Measurements from ENCODE around the gene ATP2A3.

DNA sequence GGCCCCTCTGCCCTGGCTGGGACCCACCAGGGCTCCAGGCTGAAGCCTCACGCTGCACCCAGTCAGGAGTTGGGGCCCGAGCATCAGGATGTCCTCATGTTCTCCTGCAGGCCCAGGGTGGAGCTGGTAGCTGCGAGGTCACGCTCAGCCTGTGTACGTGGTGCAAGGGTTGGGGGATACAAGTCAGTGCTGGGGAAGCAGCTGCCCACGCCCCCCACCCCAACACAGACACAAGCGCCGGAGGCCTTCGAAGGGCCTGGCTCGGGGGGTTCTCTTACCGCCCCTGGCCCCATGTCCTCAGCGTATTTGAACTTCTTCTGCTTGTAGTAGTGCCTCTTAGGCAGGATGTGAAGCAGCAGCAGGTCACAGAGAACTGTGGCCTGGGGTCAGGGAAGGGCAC is 66.5 kb downstream of the ATP2A3 start:
- TF ChIP-seq, protein P1, sequence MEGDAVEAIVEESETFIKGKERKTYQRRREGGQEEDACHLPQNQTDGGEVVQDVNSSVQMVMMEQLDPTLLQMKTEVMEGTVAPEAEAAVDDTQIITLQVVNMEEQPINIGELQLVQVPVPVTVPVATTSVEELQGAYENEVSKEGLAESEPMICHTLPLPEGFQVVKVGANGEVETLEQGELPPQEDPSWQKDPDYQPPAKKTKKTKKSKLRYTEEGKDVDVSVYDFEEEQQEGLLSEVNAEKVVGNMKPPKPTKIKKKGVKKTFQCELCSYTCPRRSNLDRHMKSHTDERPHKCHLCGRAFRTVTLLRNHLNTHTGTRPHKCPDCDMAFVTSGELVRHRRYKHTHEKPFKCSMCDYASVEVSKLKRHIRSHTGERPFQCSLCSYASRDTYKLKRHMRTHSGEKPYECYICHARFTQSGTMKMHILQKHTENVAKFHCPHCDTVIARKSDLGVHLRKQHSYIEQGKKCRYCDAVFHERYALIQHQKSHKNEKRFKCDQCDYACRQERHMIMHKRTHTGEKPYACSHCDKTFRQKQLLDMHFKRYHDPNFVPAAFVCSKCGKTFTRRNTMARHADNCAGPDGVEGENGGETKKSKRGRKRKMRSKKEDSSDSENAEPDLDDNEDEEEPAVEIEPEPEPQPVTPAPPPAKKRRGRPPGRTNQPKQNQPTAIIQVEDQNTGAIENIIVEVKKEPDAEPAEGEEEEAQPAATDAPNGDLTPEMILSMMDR (IDR thresholded peaks at IDR 0.05): no peak
- TF ChIP-seq POLR2A (IDR thresholded peaks at IDR 0.05): no peak
